ACC112 (cell line): ENCODE results near the gene TRIM62.
A peak's percentile ranks its signal among the peaks of the same experiment; 100 is the strongest.

Experiments
- H2AFZ ChIP-seq: fragments of 200-600 bp; sonication (generic); one replicate; pipeline ENCODE4 v1.6.0; 2017; ENCODE audit warnings: antibody characterized with exemption, low read length; ENCODE audit not compliant: unreplicated experiment
- H3K27ac ChIP-seq: fragments of 200-600 bp; sonication (generic); 2 replicates; pipeline ENCODE4 v1.5.1; 2014; ENCODE audit warnings: low read depth, mild to moderate bottlenecking, antibody characterized with exemption, low read length, moderate library complexity
- H3K27me3 ChIP-seq: fragments of 200-600 bp; sonication (generic); 2 replicates; pipeline ENCODE4 v1.6.1; 2014; ENCODE audit warnings: mild to moderate bottlenecking, antibody characterized with exemption, low read length, moderate library complexity, mixed read lengths; ENCODE audit not compliant: insufficient read depth
- H3K36me3 ChIP-seq: fragments of 200-600 bp; sonication (generic); 2 replicates; pipeline ENCODE4 v1.6.1; 2016; ENCODE audit warnings: mild to moderate bottlenecking, antibody characterized with exemption, low read length, moderate library complexity, mixed read lengths; ENCODE audit not compliant: insufficient read depth
- H3K4me1 ChIP-seq: fragments of 200-600 bp; sonication (generic); one replicate; pipeline ENCODE4 v1.6.1; 2016; ENCODE audit warnings: low read length, mixed read lengths; ENCODE audit not compliant: insufficient read depth, unreplicated experiment, control insufficient read depth
- H3K4me3 ChIP-seq: fragments of 200-600 bp; sonication (generic); 2 replicates; pipeline ENCODE4 v1.5.1; 2014; ENCODE audit warnings: mild to moderate bottlenecking, low read depth, low read length
- H3K79me2 ChIP-seq: fragments of 200-600 bp; sonication (generic); one replicate; pipeline ENCODE4 v1.6.0; 2016; ENCODE audit warnings: low read length; ENCODE audit not compliant: control insufficient read depth, unreplicated experiment, insufficient read depth

The TRIM62 gene

DNA sequence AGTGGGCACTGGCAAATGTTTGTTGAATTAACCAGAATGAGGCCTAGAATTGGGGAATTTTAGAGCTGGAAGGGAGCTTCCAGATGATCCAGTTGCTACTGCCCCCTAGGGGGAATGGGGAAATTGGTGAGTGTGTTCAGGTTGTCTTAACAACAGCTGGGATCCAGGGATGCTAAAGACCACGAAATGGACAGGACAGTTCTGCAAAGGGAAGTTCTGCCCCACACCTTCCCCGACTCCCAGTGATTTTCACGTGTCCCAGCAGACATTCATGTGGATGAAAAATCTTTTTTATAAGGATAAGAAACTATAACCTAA lies 33.9 kb downstream of the TRIM62 start:
- H3K36me3 ChIP-seq: no peaks in the 10 kb centered on the region
- peaks cover 17% of the 10 kb centered on the region for H3K4me1 ChIP-seq

DNA sequence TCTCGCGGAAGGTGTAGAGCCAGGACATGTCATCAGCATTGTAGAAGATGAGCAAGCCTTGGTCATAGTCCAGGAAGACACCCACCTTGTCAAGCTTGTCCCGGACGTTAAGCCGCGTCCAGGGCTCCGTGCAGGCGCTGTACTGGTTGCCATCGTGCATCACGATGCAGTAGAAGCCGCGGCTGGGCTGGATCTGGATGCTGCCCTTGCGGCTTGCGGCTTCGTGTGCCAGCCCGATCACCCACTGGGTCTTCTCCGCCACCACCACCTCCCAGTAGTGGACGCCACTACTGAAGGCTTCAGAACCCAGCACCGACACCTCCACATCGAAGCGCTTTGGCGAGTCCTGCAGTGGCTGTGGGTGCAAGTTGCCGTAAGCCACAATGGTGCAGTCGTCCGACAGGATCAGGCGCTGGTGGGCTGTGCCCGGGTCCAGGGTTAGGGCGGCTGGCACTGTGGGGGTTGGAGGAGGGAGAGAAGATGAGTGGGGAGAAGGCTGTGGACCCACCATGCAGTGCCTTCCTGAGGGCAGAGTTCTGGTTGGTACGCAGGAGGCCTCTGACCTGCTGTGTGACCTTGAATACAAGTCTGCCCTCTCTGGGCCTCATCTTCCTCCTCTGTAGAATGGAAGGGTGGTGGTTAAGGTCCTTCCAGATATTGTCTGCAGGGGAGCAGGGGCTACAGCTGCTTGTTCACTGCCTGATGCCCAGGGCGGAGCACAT lies 34.4 kb downstream of the TRIM62 start:
- Histone ChIP-seq H2AFZ (no peak overlapping the region), H3K4me1 (peaks cover 16% of the 10 kb centered on the region), H3K79me2 (no peaks in the 10 kb centered on the region), H3K36me3 (no peaks in the 10 kb centered on the region), H3K27ac (no peak overlapping the region), H3K27me3 (no peaks in the 10 kb centered on the region), H3K4me3 (no peak overlapping the region)

More for the DNA sequence above, 33.9 kb downstream of the TRIM62 start:
- Histone ChIP-seq H3K27me3 (no peaks in the 10 kb centered on the region), H3K4me3 (no peak overlapping the region), H3K79me2 (no peaks in the 10 kb centered on the region), H3K27ac (no peak overlapping the region), H2AFZ (no peak overlapping the region)

- Histone ChIP-seq H3K27ac (no peak overlapping the region), H3K4me3 (no peak overlapping the region), H2AFZ (no peak overlapping the region), H3K27me3 (no peaks in the 10 kb centered on the region), H3K4me1 (peaks cover 16% of the 10 kb centered on the region), H3K36me3 (no peaks in the 10 kb centered on the region), H3K79me2 (no peaks in the 10 kb centered on the region)
These were observed 35.8 kb downstream of the TRIM62 start for GRCh38 chr1:33146003-33146402.

GRCh38 chr1:33143698-33144097 lies 38.1 kb downstream of the TRIM62 start:
- Histone ChIP-seq H3K36me3 (no peaks in the 10 kb centered on the region), H3K4me3 (no peak overlapping the region), H2AFZ (no peak overlapping the region), H3K27me3 (no peaks in the 10 kb centered on the region), H3K27ac (peak overlapping the region; percentile 19; the same call in 1 of the 2 replicates), H3K79me2 (no peaks in the 10 kb centered on the region), H3K4me1 (peaks cover 16% of the 10 kb centered on the region)

DNA sequence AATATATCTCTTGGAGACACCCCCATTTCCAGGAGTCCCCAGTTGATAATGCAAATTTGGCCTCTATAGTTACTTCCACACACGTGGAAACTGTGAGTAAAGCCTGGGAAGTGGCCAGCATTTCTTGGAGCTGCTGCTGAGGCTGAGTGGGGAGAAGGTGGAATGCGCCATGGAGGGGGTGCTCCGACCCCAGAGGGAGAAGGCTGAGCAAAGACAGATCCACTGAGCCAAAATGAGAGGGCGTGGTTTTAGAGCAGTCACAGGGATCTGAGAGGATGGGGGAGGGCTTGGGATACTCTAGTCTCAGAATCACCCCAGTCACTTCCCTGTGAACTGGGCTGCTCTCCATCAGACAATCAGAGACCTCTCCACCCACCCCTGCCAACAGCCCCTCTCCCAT lies 38.7 kb downstream of the TRIM62 start:
- Histone ChIP-seq H3K27ac (peak overlapping the region; percentile 19; the same call in 1 of the 2 replicates), H3K27me3 (no peaks in the 10 kb centered on the region), H2AFZ (no peak overlapping the region), H3K4me3 (no peak overlapping the region), H3K79me2 (no peaks in the 10 kb centered on the region), H3K36me3 (no peaks in the 10 kb centered on the region), H3K4me1 (peaks cover 16% of the 10 kb centered on the region)

DNA sequence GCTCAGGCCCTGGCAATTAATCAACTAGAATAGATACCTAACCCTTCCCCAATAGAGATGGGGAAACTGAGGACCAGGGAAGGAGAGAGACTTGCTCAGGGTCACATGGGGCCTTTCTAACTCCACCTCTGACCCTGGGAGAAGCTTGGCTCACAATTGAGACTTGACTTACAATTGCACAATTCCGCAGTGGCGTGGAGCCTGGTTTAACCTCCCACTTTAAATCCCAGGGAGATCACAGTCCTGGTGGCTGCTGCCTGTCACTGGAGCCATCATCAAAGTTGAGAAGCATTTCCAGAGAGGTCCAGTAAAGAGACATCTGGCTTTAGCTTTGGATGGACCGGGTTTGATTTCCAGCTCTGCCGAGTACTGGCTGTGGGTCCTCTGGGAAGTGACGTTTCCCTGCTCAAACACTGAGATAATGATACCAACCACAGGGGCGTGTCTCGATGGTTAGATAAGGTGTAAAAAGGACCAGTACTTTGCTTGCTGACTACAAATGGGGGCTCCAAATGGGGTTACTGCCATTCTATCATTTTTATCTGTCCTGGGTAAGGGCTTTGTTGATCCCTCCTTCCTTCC lies 39.3 kb downstream of the TRIM62 start:
- no peak overlapping the region for H2AFZ ChIP-seq
- no peaks in the 10 kb centered on the region for H3K27me3 ChIP-seq
- H3K27ac ChIP-seq: no peak overlapping the region
- no peaks in the 10 kb centered on the region for H3K36me3 ChIP-seq
- H3K79me2 ChIP-seq: no peaks in the 10 kb centered on the region
- peaks cover 16% of the 10 kb centered on the region for H3K4me1 ChIP-seq
- H3K4me3 ChIP-seq: no peak overlapping the region

- Histone ChIP-seq H3K36me3 (no peaks in the 10 kb centered on the region), H3K27me3 (no peaks in the 10 kb centered on the region), H3K4me3 (no peak overlapping the region), H3K27ac (no peak overlapping the region), H3K79me2 (no peaks in the 10 kb centered on the region), H2AFZ (no peak overlapping the region), H3K4me1 (peaks cover 16% of the 10 kb centered on the region)
These were observed 40.1 kb downstream of the TRIM62 start for GRCh38 chr1:33141781-33142180.

DNA sequence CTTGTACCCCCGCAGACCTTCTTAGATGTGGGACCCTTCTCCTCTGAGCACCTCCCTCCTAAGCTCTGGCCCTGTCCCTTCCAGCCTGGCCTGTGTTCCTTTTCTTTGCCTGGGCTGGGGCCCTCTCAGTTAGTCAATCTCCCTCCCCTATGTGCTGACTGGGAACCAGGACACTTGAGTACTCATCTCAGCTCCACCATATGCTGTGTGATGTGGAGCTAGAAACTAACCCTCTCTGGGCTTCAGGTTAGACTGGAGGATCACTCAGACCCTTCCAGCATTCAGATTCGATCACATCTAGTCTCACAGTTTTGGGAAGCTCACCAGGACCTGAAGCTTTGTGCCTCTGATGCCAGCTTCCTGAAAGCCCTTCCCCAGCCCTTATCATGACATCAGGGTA lies 40.6 kb downstream of the TRIM62 start:
- Histone ChIP-seq H3K79me2 (no peaks in the 10 kb centered on the region), H3K27me3 (no peaks in the 10 kb centered on the region), H3K36me3 (no peaks in the 10 kb centered on the region), H3K4me1 (peaks cover 16% of the 10 kb centered on the region), H3K4me3 (no peak overlapping the region), H3K27ac (no peak overlapping the region), H2AFZ (no peak overlapping the region)

GRCh38 chr1:33140153-33141149 lies 41.4 kb downstream of the TRIM62 start:
- H3K4me1 ChIP-seq: peaks cover 16% of the 10 kb centered on the region
- H3K4me3 ChIP-seq: no peak overlapping the region
- H3K27me3 ChIP-seq: no peaks in the 10 kb centered on the region
- H2AFZ ChIP-seq: no peak overlapping the region
- no peaks in the 10 kb centered on the region for H3K36me3 ChIP-seq
- H3K79me2 ChIP-seq: no peaks in the 10 kb centered on the region
- H3K27ac ChIP-seq: no peak overlapping the region

DNA sequence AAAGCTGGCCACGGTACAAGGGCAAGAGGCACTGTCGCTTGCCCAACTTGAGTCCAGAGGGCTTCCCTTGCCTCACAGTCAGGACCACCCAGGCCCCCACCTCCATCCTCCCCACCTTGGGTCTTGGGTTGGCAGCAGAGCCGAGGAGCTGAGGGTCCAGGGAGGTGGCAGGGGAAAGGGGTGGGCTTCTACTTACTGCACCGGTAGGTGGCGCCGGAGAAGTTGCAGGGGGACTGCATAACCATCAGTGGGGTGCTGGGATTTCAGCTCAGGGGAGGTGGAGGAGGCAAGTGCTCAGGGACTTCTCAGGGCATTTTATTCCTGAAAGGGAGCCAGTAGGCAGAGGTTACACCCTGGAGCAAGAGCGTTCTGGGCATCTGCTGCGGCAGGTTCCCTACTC lies 44.0 kb downstream of the TRIM62 start:
- Histone ChIP-seq H3K27ac (no peak overlapping the region), H3K36me3 (no peaks in the 10 kb centered on the region), H3K27me3 (no peaks in the 10 kb centered on the region), H3K4me3 (no peak overlapping the region), H3K79me2 (no peaks in the 10 kb centered on the region), H2AFZ (no peak overlapping the region), H3K4me1 (peaks cover 3% of the 10 kb centered on the region)
